ENCODE results near the gene POPDC2. TPM values are rescaled to one million over a fixed set of nuclear protein-coding genes. Genes with fewer than 3 reads are reported as not detected.
A peak's percentile ranks its signal among the peaks of the same experiment; 100 is the strongest.

The POPDC2 gene
- total and polyA plus RNA-seq, 11 donors = 511 to 1,022 (median 768) TPM

GRCh38 chr3:119673875-119674274 is 13.5 kb upstream of the POPDC2 start:
- DNase-seq = peak in 2 of 5 donors; percentile 28 to 33
- Histone ChIP-seq H3K36me3 (peaks cover 0 to 62% (median 51%) of the 10 kb centered on the region in 9 donors), H3K27me3 (no peaks in the 10 kb centered on the region), H3K9me3 (no peaks in the 10 kb centered on the region), H3K4me3 (no peak overlapping the region), H3K27ac (peak overlapping the region in 11 of 12 donors; percentile 44 to 97 (median 72)), H3K4me1 (peaks cover 3 to 68% (median 39%) of the 10 kb centered on the region in 12 donors)
- intact Hi-C loops (cut with DNase I) = loop anchor here in 2 of 10 donors (2.0 to 10.0 kb wide), 3 partner anchors 95 to 209 kb away; partner anchors contain the start of genes ADPRH (in 1 of the 2), POGLUT1 (in 1 of the 2) and TMEM39A (in 1 of the 2)
- no peak for TF ChIP-seq POLR2A (IDR thresholded peaks at IDR 0.05)
- TF ChIP-seq CTCF (IDR thresholded peaks at IDR 0.05) = no peak
- no peak for ATAC-seq
- 76 to 89% (median 78%) methylated on average over 9 to 18 of the region's 18 CpGs for WGBS, 4 donors

GRCh38 chr3:119672776-119673175 is 12.4 kb upstream of the POPDC2 start:
- H3K36me3 ChIP-seq = peaks cover 0 to 72% (median 62%) of the 10 kb centered on the region in 9 donors
- no peaks in the 10 kb centered on the region for H3K9me3 ChIP-seq
- no peak for TF ChIP-seq POLR2A (IDR thresholded peaks at IDR 0.05)
- no peak for TF ChIP-seq CTCF (IDR thresholded peaks at IDR 0.05)
- DNase-seq (no peak), ATAC-seq (peak; percentile 21 to 38 (median 24))
- H3K4me1 ChIP-seq = peaks cover 3 to 69% (median 38%) of the 10 kb centered on the region in 12 donors
- H3K27ac ChIP-seq = peak overlapping the region; percentile 44 to 97 (median 71)
- H3K27me3 ChIP-seq = no peaks in the 10 kb centered on the region
- peak overlapping the region in 1 of 12 donors; percentile 2 for H3K4me3 ChIP-seq
- WGBS, 4 donors = 37 to 43% (median 39%) methylated on average over 2 of the region's 2 CpGs
- intact Hi-C loops (cut with DNase I) = loop anchor here in 2 of 10 donors (10.0 kb wide), 2 partner anchors 148 to 208 kb away; partner anchors contain the start of genes POGLUT1 (in 1 of the 2) and TMEM39A (in 1 of the 2)

- Histone ChIP-seq H3K9me3 (no peaks in the 10 kb centered on the region), H3K27ac (peak overlapping the region in 11 of 12 donors; percentile 18 to 99 (median 70)), H3K4me1 (peaks cover 3 to 58% (median 29%) of the 10 kb centered on the region in 12 donors), H3K36me3 (peaks cover 0 to 73% (median 61%) of the 10 kb centered on the region in 9 donors), H3K4me3 (no peak overlapping the region), H3K27me3 (no peaks in the 10 kb centered on the region)
- intact Hi-C loops (cut with DNase I) = loop anchor here in 2 of 10 donors (10.0 kb wide), 2 partner anchors 145 to 205 kb away; partner anchors contain the start of genes POGLUT1 (in 1 of the 2) and TMEM39A (in 1 of the 2)
- 84 to 90% (median 85%) methylated on average over 5 of the region's 5 CpGs for WGBS, 4 donors
- TF ChIP-seq POLR2A (IDR thresholded peaks at IDR 0.05) = no peak
- no peak for TF ChIP-seq CTCF (IDR thresholded peaks at IDR 0.05)
- DNase-seq (peak in 1 of 5 donors; percentile 29), ATAC-seq (no peak)
Measured at GRCh38 chr3:119669906-119670570, 9.6 kb upstream of the POPDC2 start.

- Histone ChIP-seq H3K36me3 (peaks cover 0 to 36% (median 24%) of the 10 kb centered on the region in 9 donors), H3K27me3 (no peaks in the 10 kb centered on the region), H3K4me3 (peak overlapping the region; percentile 11 to 50 (median 38)), H3K9me3 (no peaks in the 10 kb centered on the region), H3K4me1 (peaks cover 3 to 65% (median 33%) of the 10 kb centered on the region in 12 donors), H3K27ac (peak overlapping the region; percentile 75 to 99 (median 95))
- 59 to 67% (median 62%) methylated on average over 6 of the region's 6 CpGs for WGBS, 4 donors
- ATAC-seq = peak; percentile 36 to 73 (median 56)
- intact Hi-C loops (cut with DNase I) = no loop called here
- peak in 2 of 5 donors; percentile 43 to 53 for DNase-seq
- TF ChIP-seq POLR2A (IDR thresholded peaks at IDR 0.05) (peak in 1 of 2 donors; percentile 44), CTCF (IDR thresholded peaks at IDR 0.05) (no peak)
Measured at GRCh38 chr3:119665954-119666559, 5.7 kb upstream of the POPDC2 start.
